ENCODE measurements around the gene TIMELESS.

Gene TIMELESS

GRCh38 chr12:56477521-56478225 lies 28.4 kb upstream of the TIMELESS start:
- no peaks in the 10 kb centered on the region for H3K36me3 ChIP-seq (replicated peaks; ENCODE audit: insufficient read depth, low read length)
- H3K27me3 ChIP-seq (replicated peaks; ENCODE audit: insufficient read depth, low read length) = no peaks in the 10 kb centered on the region
- no peak for DNase-seq
- no peak for TF ChIP-seq CTCF (IDR thresholded peaks at IDR 0.05; ENCODE audit: low read length)
- TF ChIP-seq EZH2 (optimal IDR thresholded peaks at IDR 0.05; ENCODE audit: low read depth, low read length) = no peak
- TF ChIP-seq EZH2phosphoT487 (IDR thresholded peaks at IDR 0.05; ENCODE audit: low read length) = no peak
- no peak overlapping the region for H3K27ac ChIP-seq (ENCODE audit: low read length)
- no peaks in the 10 kb centered on the region for H3F3A ChIP-seq (ENCODE audit: insufficient read depth, low read length)
- no peak overlapping the region for H3K4me2 ChIP-seq (ENCODE audit: low read depth, low read length)
- H3K9me2 ChIP-seq (replicated peaks; ENCODE audit: insufficient read depth, low read length) = no peaks in the 10 kb centered on the region
- no peak overlapping the region for H3K4me3 ChIP-seq (ENCODE audit: low read length)
- peaks cover 28% of the 10 kb centered on the region for H3K79me2 ChIP-seq (ENCODE audit: low read length)
- H2AFZ ChIP-seq (ENCODE audit: low read length) = no peak overlapping the region
- H4K20me1 ChIP-seq (ENCODE audit: insufficient read depth, low read length) = no peaks in the 10 kb centered on the region
- H3K9ac ChIP-seq (ENCODE audit: low read length) = no peak overlapping the region
- no peaks in the 10 kb centered on the region for H3K9me3 ChIP-seq (replicated peaks; ENCODE audit: insufficient read depth, low read length)
- H3K4me1 ChIP-seq (ENCODE audit: low read length) = no peaks in the 10 kb centered on the region

GRCh38 chr12:56476972-56477432 lies 27.8 kb upstream of the TIMELESS start:
- Histone ChIP-seq H3K9me2 (replicated peaks; ENCODE audit: insufficient read depth, low read length) (no peaks in the 10 kb centered on the region), H3F3A (ENCODE audit: insufficient read depth, low read length) (no peaks in the 10 kb centered on the region), H4K20me1 (ENCODE audit: insufficient read depth, low read length) (no peaks in the 10 kb centered on the region), H3K4me2 (ENCODE audit: low read depth, low read length) (no peak overlapping the region), H3K9me3 (replicated peaks; ENCODE audit: insufficient read depth, low read length) (no peaks in the 10 kb centered on the region), H3K4me3 (ENCODE audit: low read length) (no peak overlapping the region), H3K9ac (ENCODE audit: low read length) (no peak overlapping the region), H2AFZ (ENCODE audit: low read length) (no peak overlapping the region), H3K27ac (ENCODE audit: low read length) (no peak overlapping the region), H3K27me3 (replicated peaks; ENCODE audit: insufficient read depth, low read length) (no peaks in the 10 kb centered on the region), H3K36me3 (replicated peaks; ENCODE audit: insufficient read depth, low read length) (no peaks in the 10 kb centered on the region), H3K4me1 (ENCODE audit: low read length) (no peaks in the 10 kb centered on the region), H3K79me2 (ENCODE audit: low read length) (peaks cover 33% of the 10 kb centered on the region)
- no peak for DNase-seq
- TF ChIP-seq CTCF (IDR thresholded peaks at IDR 0.05; ENCODE audit: low read length) = no peak

GRCh38 chr12:56476143-56476542 lies 26.9 kb upstream of the TIMELESS start:
- H3K36me3 ChIP-seq (replicated peaks; ENCODE audit: insufficient read depth, low read length) = no peaks in the 10 kb centered on the region
- TF ChIP-seq CTCF (IDR thresholded peaks at IDR 0.05; ENCODE audit: low read length) = no peak
- TF ChIP-seq EZH2 (optimal IDR thresholded peaks at IDR 0.05; ENCODE audit: low read depth, low read length) = no peak
- no peaks in the 10 kb centered on the region for H3K27me3 ChIP-seq (replicated peaks; ENCODE audit: insufficient read depth, low read length)
- H3K9me2 ChIP-seq (replicated peaks; ENCODE audit: insufficient read depth, low read length) = no peaks in the 10 kb centered on the region
- no peak overlapping the region for H3K27ac ChIP-seq (ENCODE audit: low read length)
- peaks cover 41% of the 10 kb centered on the region for H3K79me2 ChIP-seq (ENCODE audit: low read length)
- no peaks in the 10 kb centered on the region for H3K9me3 ChIP-seq (replicated peaks; ENCODE audit: insufficient read depth, low read length)
- H3K9ac ChIP-seq (ENCODE audit: low read length) = no peak overlapping the region
- H3K4me1 ChIP-seq (ENCODE audit: low read length) = no peaks in the 10 kb centered on the region
- H3K4me2 ChIP-seq (ENCODE audit: low read depth, low read length) = no peak overlapping the region
- no peak for DNase-seq
- H3F3A ChIP-seq (ENCODE audit: insufficient read depth, low read length) = no peaks in the 10 kb centered on the region
- H4K20me1 ChIP-seq (ENCODE audit: insufficient read depth, low read length) = no peaks in the 10 kb centered on the region
- no peak overlapping the region for H2AFZ ChIP-seq (ENCODE audit: low read length)
- no peak overlapping the region for H3K4me3 ChIP-seq (ENCODE audit: low read length)
